ENCODE data around the gene FAM236C.
"Not testable (repeated sequence)": the region's sequence is repeated elsewhere in the genome, so short reads cannot be mapped to it uniquely, and the experiment has no call there.

Gene FAM236C

GRCh38 chrX:72912315-72912714 lies at the start of gene FAM236C:
FAM236C (plus strand) TSS chrX:72912615; CDS start chrX:72912715, 100 bp downstream.
- H3K27me3 ChIP-seq (ENCODE audit: insufficient read depth, low read depth, severe bottlenecking); H3K9me3 ChIP-seq (ENCODE audit: severe bottlenecking); DNase-seq; H3K4me3 ChIP-seq (ENCODE audit: low read depth, low read length); H3K27ac ChIP-seq; H3K36me3 ChIP-seq: not testable (repeated sequence)

GRCh38 chrX:72882898-72883297 lies 29.5 kb upstream of the FAM236C start:
- H3K27me3 ChIP-seq (ENCODE audit: insufficient read depth, low read depth, severe bottlenecking); DNase-seq; H3K9me3 ChIP-seq (ENCODE audit: severe bottlenecking); H3K4me3 ChIP-seq (ENCODE audit: low read depth, low read length); H3K36me3 ChIP-seq; H3K27ac ChIP-seq: not testable (repeated sequence)

GRCh38 chrX:72889740-72890139 lies 22.7 kb upstream of the FAM236C start:
- H3K36me3 ChIP-seq; DNase-seq; H3K9me3 ChIP-seq (ENCODE audit: severe bottlenecking); H3K4me3 ChIP-seq (ENCODE audit: low read depth, low read length); H3K27ac ChIP-seq; H3K27me3 ChIP-seq (ENCODE audit: insufficient read depth, low read depth, severe bottlenecking): not testable (repeated sequence)

GRCh38 chrX:72916096-72916495 lies 3.7 kb downstream of the FAM236C start:
- H3K4me3 ChIP-seq (ENCODE audit: low read depth, low read length); H3K27ac ChIP-seq; DNase-seq; H3K36me3 ChIP-seq; H3K27me3 ChIP-seq (ENCODE audit: insufficient read depth, low read depth, severe bottlenecking); H3K9me3 ChIP-seq (ENCODE audit: severe bottlenecking): not testable (repeated sequence)

GRCh38 chrX:72932283-72932682 lies 19.9 kb downstream of the FAM236C start:
- H3K36me3 ChIP-seq; H3K27me3 ChIP-seq (ENCODE audit: insufficient read depth, low read depth, severe bottlenecking); H3K4me3 ChIP-seq (ENCODE audit: low read depth, low read length); H3K27ac ChIP-seq; DNase-seq; H3K9me3 ChIP-seq (ENCODE audit: severe bottlenecking): not testable (repeated sequence)

GRCh38 chrX:72936455-72936854 lies 24.0 kb downstream of the FAM236C start:
- not testable (repeated sequence) for H3K36me3 ChIP-seq; H3K4me3 ChIP-seq (ENCODE audit: low read depth, low read length); H3K9me3 ChIP-seq (ENCODE audit: severe bottlenecking); DNase-seq; H3K27ac ChIP-seq; H3K27me3 ChIP-seq (ENCODE audit: insufficient read depth, low read depth, severe bottlenecking)

- not testable (repeated sequence) for H3K4me3 ChIP-seq (ENCODE audit: low read depth, low read length); DNase-seq; H3K36me3 ChIP-seq; H3K9me3 ChIP-seq (ENCODE audit: severe bottlenecking); H3K27ac ChIP-seq; H3K27me3 ChIP-seq (ENCODE audit: insufficient read depth, low read depth, severe bottlenecking)
Observed at GRCh38 chrX:72936882-72937455, 24.6 kb downstream of the FAM236C start.

- H3K9me3 ChIP-seq (ENCODE audit: severe bottlenecking); DNase-seq; H3K4me3 ChIP-seq (ENCODE audit: low read depth, low read length); H3K27ac ChIP-seq; H3K36me3 ChIP-seq; H3K27me3 ChIP-seq (ENCODE audit: insufficient read depth, low read depth, severe bottlenecking): not testable (repeated sequence)
Observed at GRCh38 chrX:72937906-72938305, 25.5 kb downstream of the FAM236C start, which contains the start of gene FAM236A. FAM236A (plus strand) TSS chrX:72938206; CDS start chrX:72938263, 57 bp downstream.

- H3K27ac ChIP-seq; H3K9me3 ChIP-seq (ENCODE audit: severe bottlenecking); H3K27me3 ChIP-seq (ENCODE audit: insufficient read depth, low read depth, severe bottlenecking); H3K36me3 ChIP-seq; DNase-seq; H3K4me3 ChIP-seq (ENCODE audit: low read depth, low read length): not testable (repeated sequence)
Observed at GRCh38 chrX:72942272-72942671, 29.9 kb downstream of the FAM236C start.

GRCh38 chrX:72943035-72943818 lies 30.8 kb downstream of the FAM236C start:
- not testable (repeated sequence) for DNase-seq; H3K4me3 ChIP-seq (ENCODE audit: low read depth, low read length); H3K36me3 ChIP-seq; H3K27me3 ChIP-seq (ENCODE audit: insufficient read depth, low read depth, severe bottlenecking); H3K27ac ChIP-seq; H3K9me3 ChIP-seq (ENCODE audit: severe bottlenecking)

- DNase-seq; H3K36me3 ChIP-seq; H3K9me3 ChIP-seq (ENCODE audit: severe bottlenecking); H3K4me3 ChIP-seq (ENCODE audit: low read depth, low read length); H3K27ac ChIP-seq; H3K27me3 ChIP-seq (ENCODE audit: insufficient read depth, low read depth, severe bottlenecking): not testable (repeated sequence)
Observed at GRCh38 chrX:72943819-72944169, 31.4 kb downstream of the FAM236C start, which contains the start of gene DMRTC1. DMRTC1 (minus strand) TSS chrX:72943837; CDS start chrX:72875694, 68,143 bp downstream.

- not testable (repeated sequence) for H3K27me3 ChIP-seq (ENCODE audit: insufficient read depth, low read depth, severe bottlenecking); H3K36me3 ChIP-seq; DNase-seq; H3K27ac ChIP-seq; H3K9me3 ChIP-seq (ENCODE audit: severe bottlenecking); H3K4me3 ChIP-seq (ENCODE audit: low read depth, low read length)
Observed at GRCh38 chrX:72959971-72960370, 47.6 kb downstream of the FAM236C start.

All from WERI-Rb-1 (cell line).